SH-SY5Y (cell line): ENCODE data around the gene PIP5KL1.

ENCODE experiments used
- GATA2 ChIP-seq: IDR thresholded peaks from 2 replicates; pipeline ENCODE4 v1.6.1; 2011; ENCODE audit warnings: mild to moderate bottlenecking, low read depth, low read length
- GATA3 ChIP-seq: IDR thresholded peaks from 2 replicates; pipeline ENCODE4 v1.6.1; 2011; ENCODE audit warnings: low read depth, mild to moderate bottlenecking, low read length, moderate library complexity

DNA sequence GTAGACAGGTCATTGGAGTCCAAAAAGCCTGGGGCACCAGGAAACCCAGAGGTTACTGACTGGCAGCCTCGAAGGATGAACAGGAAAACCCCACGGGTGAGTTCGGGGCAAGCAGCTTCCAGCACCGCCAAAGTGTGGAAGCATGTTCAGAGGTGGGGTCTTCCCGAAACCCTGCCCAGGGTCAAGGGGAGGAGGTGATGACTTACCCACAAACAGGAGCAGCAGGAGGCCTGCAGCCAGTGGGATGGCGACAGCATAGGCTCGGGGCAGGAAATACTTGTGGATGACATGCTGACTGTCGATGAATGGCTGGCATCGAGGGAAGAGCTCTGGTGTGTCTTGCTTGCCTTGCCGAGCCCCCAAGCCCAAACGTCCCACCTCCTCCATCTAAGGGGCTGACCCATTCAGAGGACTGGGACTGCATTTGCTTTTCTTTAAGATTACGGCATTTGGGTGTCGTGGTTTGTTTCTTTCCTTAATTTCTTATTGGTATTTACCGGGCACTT is 5.8 kb upstream of the PIP5KL1 start:
- no peak for TF ChIP-seq GATA2
- no peak for TF ChIP-seq GATA3
